B cell (primary cell): Measurements from ENCODE around the gene DDR1. TPM values are rescaled to one million over a fixed set of nuclear protein-coding genes. Genes with fewer than 3 reads are reported as not detected.

Experiments
- ATAC-seq: fragments of 200-7000 bp; cut with Tn5 transposase; one replicate; pipeline ENCODE4 v1.10.0; 2021; ENCODE audit warnings: low read depth, mild to moderate bottlenecking, moderate number of reproducible peaks, moderate library complexity
- CTCF ChIA-PET: fragments of 350-600 bp; sonication (Branson Sonifier 250); formaldehyde crosslinking; loops from one replicate; lab custom pipeline; 2021; ENCODE audit warnings: antibody characterized with exemption, inconsistent platforms; lab: Charles Lee
- POLR2A ChIA-PET: fragments of 350-600 bp; sonication (Branson Sonifier 250); formaldehyde crosslinking; loops from one replicate; lab custom pipeline; 2021; ENCODE audit warnings: antibody characterized with exemption; lab: Charles Lee
- DNase-seq: peaks from one replicate; pipeline ENCODE4 v3.0.0; 2013
- H2AFZ ChIP-seq: 2 replicates; pipeline ENCODE4 v1.6.1; 2012; ENCODE audit warnings: mild to moderate bottlenecking, low read depth, low read length; ENCODE audit not compliant: insufficient read depth, poor library complexity, severe bottlenecking
- H3K27ac ChIP-seq, 2 donors: 1 replicate in 1 of 2; 2 replicates in 1 of 2; pipeline ENCODE4 v1.5.1; 2012 to 2013; ENCODE audit warnings: low read length in 2 of 2, mild to moderate bottlenecking in 2 of 2, moderate library complexity in 1 of 2
- H3K27me3 ChIP-seq, 4 experiments: fragments of 200-600 bp in 1 of 4; sonication (generic) in 1 of 4; replicated peaks in 1 of 4; 1 replicate in 2 of 4; 2 replicates in 2 of 4; pipeline versions ENCODE4 v1.6.1 to v1.7.0; 2013 to 2016; ENCODE audit warnings: low read length in 3 of 4, mild to moderate bottlenecking in 2 of 4, mixed read lengths in 1 of 4, moderate library complexity in 1 of 4; ENCODE audit not compliant: insufficient read depth in 4 of 4, control insufficient read depth in 3 of 4; ENCODE audit errors: control extremely low read depth in 1 of 4
- H3K36me3 ChIP-seq, 2 experiments: replicated peaks in 1 of 2; 1 replicate in 1 of 2; 2 replicates in 1 of 2; pipeline versions ENCODE4 v1.6.1 to v1.7.1; 2013; ENCODE audit warnings: low read length in 1 of 2; ENCODE audit not compliant: insufficient read depth in 2 of 2, control insufficient read depth in 1 of 2; ENCODE audit errors: control extremely low read depth in 1 of 2, extremely low read depth in 1 of 2
- H3K4me1 ChIP-seq, 2 donors: fragments of 200-600 bp in 1 of 2; sonication (generic) in 1 of 2; 1 replicate in 1 of 2; 2 replicates in 1 of 2; pipeline versions ENCODE4 v1.5.1 to v1.6.1; 2013 to 2017; ENCODE audit warnings: low read length in 2 of 2; ENCODE audit not compliant: control insufficient read depth in 2 of 2, insufficient read depth in 2 of 2
- H3K4me2 ChIP-seq: replicated peaks from 2 replicates; pipeline ENCODE3; 2012; ENCODE audit warnings: mild to moderate bottlenecking, low read depth, low read length; ENCODE audit not compliant: poor library complexity, severe bottlenecking
- H3K4me3 ChIP-seq, 5 experiments: fragments of 200-600 bp in 1 of 5; sonication (generic) in 1 of 5; 1 replicate in 3 of 5; 2 replicates in 2 of 5; pipeline versions ENCODE4 v1.5.1 to v1.7.0; 2011 to 2016; ENCODE audit warnings: low read length in 4 of 5, mild to moderate bottlenecking in 4 of 5, low read depth in 2 of 5, control low read depth in 1 of 5, moderate library complexity in 1 of 5; ENCODE audit not compliant: insufficient read depth in 1 of 5; ENCODE audit errors: control extremely low read depth in 1 of 5, extremely low read depth in 1 of 5
- H3K79me2 ChIP-seq: fragments of 200-600 bp; sonication (generic); one replicate; pipeline ENCODE4 v1.6.0; 2016; ENCODE audit warnings: low read length; ENCODE audit not compliant: control insufficient read depth, insufficient read depth
- H3K9ac ChIP-seq: fragments of 200-600 bp; sonication (generic); 2 replicates; pipeline ENCODE4 v1.6.1; 2017; ENCODE audit warnings: mild to moderate bottlenecking, low read length, moderate library complexity
- H3K9me3 ChIP-seq, 3 donors: one replicate each; pipeline versions ENCODE4 v1.6.1 to v1.7.1; 2013; ENCODE audit warnings: low read length in 2 of 3; ENCODE audit not compliant: control insufficient read depth in 2 of 3, insufficient read depth in 1 of 3; ENCODE audit errors: control extremely low read depth in 1 of 3
- H4K20me1 ChIP-seq: 2 replicates; pipeline ENCODE4 v1.6.0; 2012; ENCODE audit warnings: mild to moderate bottlenecking, low read length; ENCODE audit not compliant: insufficient read depth, control insufficient read depth, poor library complexity, severe bottlenecking
- H3K27ac Mint-ChIP-seq: one replicate; pipeline ENCODE4 v1.8.0; 2021; ENCODE audit warnings: mixed read lengths
- H3K27me3 Mint-ChIP-seq: one replicate; pipeline ENCODE4 v1.8.0; 2021; ENCODE audit warnings: mixed read lengths
- H3K4me1 Mint-ChIP-seq: one replicate; pipeline ENCODE4 v1.8.0; 2021; ENCODE audit warnings: mixed read lengths
- H3K4me3 Mint-ChIP-seq: one replicate; pipeline ENCODE4 v1.8.0; 2021; ENCODE audit warnings: mixed read lengths
- H3K9me3 Mint-ChIP-seq: one replicate; pipeline ENCODE4 v1.8.0; 2022; ENCODE audit warnings: mixed read lengths; ENCODE audit not compliant: insufficient read depth
- EZH2 ChIP-seq: IDR thresholded peaks from 2 replicates; pipeline ENCODE4 v1.6.1; 2012; ENCODE audit warnings: borderline replicate concordance, low read depth, mild to moderate bottlenecking, moderate library complexity, low read length; ENCODE audit not compliant: insufficient read depth, poor library complexity, severe bottlenecking
- WGBS: methylation state at CpG from one replicate; pipeline ENCODE4 v1.1.5; 2013; ENCODE audit warnings: missing lambda C conversion rate; ENCODE audit not compliant: insufficient coverage; 5-methylcytosine and 5-hydroxymethylcytosine counted together
- intact Hi-C: fragments of 100-400 bp; cut with micrococcal nuclease; formaldehyde crosslinking; loops from one replicate; pipeline ENCODE4 v1.10.0; 2022
- polyA plus RNA-seq: library from polyadenylated mRNA; depleted of rRNA; stranded (reverse); fragments of >200 nt; gene quantifications from 2 replicates; pipeline ENCODE4 v1.2.3, GENCODE V29; 2012
- total RNA-seq, 2 donors: library from RNA; stranded (reverse); fragments of 120-200 nt in 1 of 2; gene quantifications; 1 replicate in 1 of 2; 2 replicates in 1 of 2; pipeline versions ENCODE4 v1.2.3 to v1.2.4, GENCODE V29; 2013 to 2022
- TF ChIP-seq, protein P1 (sequence below): fragments of 200-600 bp; IDR thresholded peaks from one replicate; pipeline ENCODE4 v1.8.0; 2022; ENCODE audit warnings: antibody characterized with exemption, mild to moderate bottlenecking

DDR1 gene
- total and polyA plus RNA-seq, 2 donors (not counting 1 experiment from before 2014, with no cell fraction given) = 28.8 to 61.7 TPM

- H3K27ac ChIP-seq = no peak overlapping the region
- Mint-ChIP-seq H3K27ac (no peak overlapping the region), H3K4me1 (no peaks in the 10 kb centered on the region), H3K4me3 (no peak overlapping the region), H3K27me3 (peaks cover 8% of the 10 kb centered on the region), H3K9me3 (peaks cover 15% of the 10 kb centered on the region)
- peaks cover 0 to 23% (median 17%) of the 10 kb centered on the region in 3 donors for H3K9me3 ChIP-seq
- TF ChIP-seq, protein P1, sequence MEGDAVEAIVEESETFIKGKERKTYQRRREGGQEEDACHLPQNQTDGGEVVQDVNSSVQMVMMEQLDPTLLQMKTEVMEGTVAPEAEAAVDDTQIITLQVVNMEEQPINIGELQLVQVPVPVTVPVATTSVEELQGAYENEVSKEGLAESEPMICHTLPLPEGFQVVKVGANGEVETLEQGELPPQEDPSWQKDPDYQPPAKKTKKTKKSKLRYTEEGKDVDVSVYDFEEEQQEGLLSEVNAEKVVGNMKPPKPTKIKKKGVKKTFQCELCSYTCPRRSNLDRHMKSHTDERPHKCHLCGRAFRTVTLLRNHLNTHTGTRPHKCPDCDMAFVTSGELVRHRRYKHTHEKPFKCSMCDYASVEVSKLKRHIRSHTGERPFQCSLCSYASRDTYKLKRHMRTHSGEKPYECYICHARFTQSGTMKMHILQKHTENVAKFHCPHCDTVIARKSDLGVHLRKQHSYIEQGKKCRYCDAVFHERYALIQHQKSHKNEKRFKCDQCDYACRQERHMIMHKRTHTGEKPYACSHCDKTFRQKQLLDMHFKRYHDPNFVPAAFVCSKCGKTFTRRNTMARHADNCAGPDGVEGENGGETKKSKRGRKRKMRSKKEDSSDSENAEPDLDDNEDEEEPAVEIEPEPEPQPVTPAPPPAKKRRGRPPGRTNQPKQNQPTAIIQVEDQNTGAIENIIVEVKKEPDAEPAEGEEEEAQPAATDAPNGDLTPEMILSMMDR = no peak
- no peak for TF ChIP-seq EZH2
- no peaks in the 10 kb centered on the region for H3K36me3 ChIP-seq
- H3K79me2 ChIP-seq = no peaks in the 10 kb centered on the region
- DNase-seq = no peak
- POLR2A ChIA-PET = no interaction called here
- intact Hi-C loops = no loop called here
- H3K27me3 ChIP-seq = peaks cover 0 to 6% (median 0%) of the 10 kb centered on the region in 4 experiments
- no peaks in the 10 kb centered on the region for H3K4me1 ChIP-seq
- no peak overlapping the region for H2AFZ ChIP-seq
- no peak overlapping the region for H3K4me3 ChIP-seq
- no peak overlapping the region for H3K4me2 ChIP-seq
- no peak overlapping the region for H3K9ac ChIP-seq
- H4K20me1 ChIP-seq = no peaks in the 10 kb centered on the region
- CTCF ChIA-PET = no interaction called here
- ATAC-seq = no peak
Observed at GRCh38 chr6:30870546-30870945, 13.8 kb upstream of the DDR1 start.

- H3K27me3 Mint-ChIP-seq = peaks cover 8% of the 10 kb centered on the region
- H2AFZ ChIP-seq = no peak overlapping the region
- peaks cover 15% of the 10 kb centered on the region for H3K9me3 Mint-ChIP-seq
- H3K9me3 ChIP-seq = peaks cover 0 to 23% (median 17%) of the 10 kb centered on the region in 3 donors
- no peaks in the 10 kb centered on the region for H3K36me3 ChIP-seq
- intact Hi-C loops = no loop called here
- H4K20me1 ChIP-seq = no peaks in the 10 kb centered on the region
- H3K27ac Mint-ChIP-seq = no peak overlapping the region
- H3K79me2 ChIP-seq = no peaks in the 10 kb centered on the region
- peaks cover 1% of the 10 kb centered on the region for H3K4me1 Mint-ChIP-seq
- H3K4me3 ChIP-seq = no peak overlapping the region
- no peaks in the 10 kb centered on the region for H3K4me1 ChIP-seq
- ATAC-seq (no peak), DNase-seq (no peak)
- H3K27ac ChIP-seq = no peak overlapping the region
- H3K27me3 ChIP-seq = peaks cover 0 to 6% (median 0%) of the 10 kb centered on the region in 4 experiments
- ChIA-PET POLR2A (interaction anchor here (0.7 kb wide), 1 partner anchor 23 kb away, joined by 3 read pairs; no protein-coding TSS in a partner anchor), CTCF (no interaction called here)
- H3K9ac ChIP-seq = no peak overlapping the region
- no peak overlapping the region for H3K4me2 ChIP-seq
- TF ChIP-seq, protein P1 = no peak
- TF ChIP-seq EZH2 = no peak
- no peak overlapping the region for H3K4me3 Mint-ChIP-seq
- WGBS = no CpG with 5 or more reads among the region's 4 CpGs
Observed at GRCh38 chr6:30871592-30872183, 12.6 kb upstream of the DDR1 start.
